H1 (cell line): ENCODE measurements around the gene CAMK2G. TPM values are rescaled to one million over a fixed set of nuclear protein-coding genes. Genes with fewer than 3 reads are reported as not detected.

Experiments used
- CTCF ChIA-PET: fragments of 300-600 bp; sonication (Branson Sonifier 250); formaldehyde crosslinking; loops from one replicate; lab custom pipeline; 2021; ENCODE audit not compliant: partially characterized antibody; lab: Charles Lee
- POLR2A ChIA-PET: fragments of 300-600 bp; sonication (Branson Sonifier 250); formaldehyde crosslinking; loops from one replicate; lab custom pipeline; 2021; ENCODE audit warnings: inconsistent platforms; ENCODE audit not compliant: partially characterized antibody; lab: Charles Lee
- DNase-seq, 2 experiments: peaks; one replicate each; pipeline versions ENCODE4 v3.0.0 to v3.0.0-alpha.2; 2010 to 2022; ENCODE audit warnings: low spot score in 2 of 2, low read depth in 1 of 2, mixed read lengths in 1 of 2
- FAIRE-seq: peaks from 2 replicates; lab custom pipeline; 2011; peaks lifted over from hg19 to GRCh38; lab: Jason Lieb, UNC
- H2AFZ ChIP-seq: 2 replicates; pipeline ENCODE4 v1.8.1; 2012; ENCODE audit warnings: low read length, inconsistent platforms
- H2AK5ac ChIP-seq: 2 replicates; pipeline ENCODE4 v1.6.1; 2013; ENCODE audit warnings: low read depth, low read length
- H2BK120ac ChIP-seq: replicated peaks from 2 replicates; pipeline ENCODE3; 2013; ENCODE audit warnings: low read depth, low read length, inconsistent platforms
- H2BK12ac ChIP-seq: 2 replicates; pipeline ENCODE4 v1.6.1; 2013; ENCODE audit warnings: low read depth, low read length
- H2BK15ac ChIP-seq: 2 replicates; pipeline ENCODE4 v1.6.1; 2013; ENCODE audit warnings: low read length
- H2BK20ac ChIP-seq: 2 replicates; pipeline ENCODE4 v1.6.1; 2013; ENCODE audit warnings: low read length
- H2BK5ac ChIP-seq: 2 replicates; pipeline ENCODE4 v1.6.1; 2013; ENCODE audit warnings: low read depth, low read length
- H3K14ac ChIP-seq: 2 replicates; pipeline ENCODE4 v1.6.1; 2013; ENCODE audit warnings: inconsistent platforms; ENCODE audit not compliant: insufficient read length
- H3K18ac ChIP-seq: 2 replicates; pipeline ENCODE4 v1.6.1; 2013; ENCODE audit warnings: low read length; ENCODE audit errors: extremely low read depth
- H3K23ac ChIP-seq: 2 replicates; pipeline ENCODE4 v1.6.1; 2013; ENCODE audit warnings: inconsistent platforms; ENCODE audit not compliant: insufficient read length
- H3K23me2 ChIP-seq: 2 replicates; pipeline ENCODE4 v1.6.1; 2013; ENCODE audit warnings: low read depth, low read length
- H3K27ac ChIP-seq: 2 replicates; pipeline ENCODE4 v1.6.1; 2011; ENCODE audit warnings: low read depth, low read length, inconsistent platforms
- H3K27me3 ChIP-seq, 4 experiments: replicated peaks in 1 of 4; 1 replicate in 1 of 4; 2 replicates in 3 of 4; pipeline versions ENCODE4 v1.6.1 to v1.8.1; 2011 to 2013; ENCODE audit warnings: low read length in 3 of 4, mild to moderate bottlenecking in 3 of 4, inconsistent platforms in 2 of 4, mixed read lengths in 2 of 4, moderate library complexity in 1 of 4; ENCODE audit not compliant: control insufficient read depth in 3 of 4, insufficient read depth in 3 of 4; ENCODE audit errors: extremely low read depth in 1 of 4
- H3K36me3 ChIP-seq, 4 experiments: 2 replicates each; pipeline versions ENCODE4 v1.6.1 to v1.8.1; 2011 to 2013; ENCODE audit warnings: mild to moderate bottlenecking in 4 of 4, low read length in 3 of 4, moderate library complexity in 2 of 4, control low read depth in 1 of 4, inconsistent platforms in 1 of 4; ENCODE audit not compliant: insufficient read depth in 4 of 4, control insufficient read depth in 2 of 4
- H3K4ac ChIP-seq: replicated peaks from 2 replicates; pipeline ENCODE3; 2013; ENCODE audit warnings: low read length, low read depth, mixed read lengths, inconsistent platforms; ENCODE audit not compliant: insufficient read length
- H3K4me1 ChIP-seq, 4 experiments: replicated peaks in 1 of 4; 1 replicate in 1 of 4; 2 replicates in 3 of 4; pipeline versions ENCODE4 v1.6.1 to v1.8.1; 2011 to 2013; ENCODE audit warnings: low read length in 3 of 4, inconsistent platforms in 2 of 4, mixed read lengths in 1 of 4; ENCODE audit not compliant: insufficient read depth in 4 of 4, control insufficient read depth in 3 of 4
- H3K4me2 ChIP-seq, 2 experiments: 2 replicates each; pipeline versions ENCODE4 v1.6.1 to v1.8.1; 2011 to 2013; ENCODE audit warnings: low read depth in 2 of 2, low read length in 2 of 2, control low read depth in 1 of 2, inconsistent platforms in 1 of 2, mild to moderate bottlenecking in 1 of 2; ENCODE audit not compliant: insufficient read depth in 1 of 2
- H3K4me3 ChIP-seq, 4 experiments: fragments of 200-600, 300-600 bp in 1 of 4; sonication (generic), shearing (Covaris generic), sonication (Bioruptor Twin) in 1 of 4; 2 replicates each; pipeline versions ENCODE4 v1.5.1 to v1.8.1; 2011 to 2016; ENCODE audit warnings: low read length in 4 of 4, low read depth in 3 of 4, control low read depth in 2 of 4, inconsistent platforms in 2 of 4, mild to moderate bottlenecking in 2 of 4, mixed read lengths in 1 of 4, moderate library complexity in 1 of 4; ENCODE audit not compliant: insufficient read depth in 2 of 4; ENCODE audit errors: extremely low read depth in 1 of 4
- H3K56ac ChIP-seq: replicated peaks from 2 replicates; pipeline ENCODE3; 2013; ENCODE audit warnings: low read depth, mild to moderate bottlenecking, mixed read lengths, low read length, inconsistent platforms; ENCODE audit not compliant: insufficient read length
- H3K79me1 ChIP-seq: 2 replicates; pipeline ENCODE4 v1.6.1; 2013; ENCODE audit warnings: low read depth, low read length, control low read depth
- H3K79me2 ChIP-seq, 2 experiments: 2 replicates each; pipeline versions ENCODE4 v1.6.1 to v1.8.1; 2012 to 2013; ENCODE audit warnings: low read length in 2 of 2, mild to moderate bottlenecking in 2 of 2, inconsistent platforms in 1 of 2; ENCODE audit not compliant: insufficient read depth in 2 of 2, control insufficient read depth in 1 of 2
- H3K9ac ChIP-seq, 4 experiments: replicated peaks in 1 of 4; 1 replicate in 1 of 4; 2 replicates in 3 of 4; pipeline versions ENCODE4 v1.6.1 to v1.8.1; 2011 to 2013; ENCODE audit warnings: low read depth in 3 of 4, low read length in 3 of 4, control low read depth in 2 of 4, mild to moderate bottlenecking in 2 of 4, moderate library complexity in 2 of 4, inconsistent platforms in 1 of 4; ENCODE audit errors: extremely low read depth in 1 of 4
- H3K9me3 ChIP-seq, 2 experiments: 2 replicates each; pipeline versions ENCODE4 v1.6.1 to v1.8.1; 2012 to 2013; ENCODE audit warnings: mild to moderate bottlenecking in 2 of 2, moderate library complexity in 2 of 2, control low read depth in 1 of 2, inconsistent platforms in 1 of 2, low read depth in 1 of 2, low read length in 1 of 2, mixed read lengths in 1 of 2; ENCODE audit not compliant: insufficient read depth in 2 of 2
- H4K20me1 ChIP-seq, 2 experiments: replicated peaks in 1 of 2; 2 replicates each; pipeline versions ENCODE3 to v1.8.1; 2011 to 2013; ENCODE audit warnings: inconsistent platforms in 2 of 2, low read length in 2 of 2, mild to moderate bottlenecking in 1 of 2; ENCODE audit not compliant: insufficient read depth in 2 of 2, control insufficient read depth in 1 of 2
- H4K5ac ChIP-seq: 2 replicates; pipeline ENCODE4 v1.6.1; 2013; ENCODE audit warnings: low read length, low read depth, mixed read lengths, inconsistent platforms; ENCODE audit not compliant: insufficient read length
- H4K8ac ChIP-seq: 2 replicates; pipeline ENCODE4 v1.8.0; 2013; ENCODE audit warnings: mild to moderate bottlenecking, moderate library complexity, low read length, inconsistent platforms; ENCODE audit not compliant: insufficient read depth; ENCODE audit errors: extremely low read depth
- H4K91ac ChIP-seq: replicated peaks from 2 replicates; pipeline ENCODE3; 2013; ENCODE audit warnings: low read length, mixed read lengths, inconsistent platforms; ENCODE audit not compliant: insufficient read length
- ASH2L ChIP-seq: fragments of 200-600, 300-600 bp; sonication (generic); IDR thresholded peaks from one replicate; pipeline ENCODE4 v1.7.1; 2017; ENCODE audit warnings: low read length
- BCL11A ChIP-seq, 2 experiments: IDR thresholded peaks; one replicate each; pipeline ENCODE4 v1.6.1; 2011; ENCODE audit warnings: low read depth in 2 of 2, low read length in 2 of 2, mild to moderate bottlenecking in 2 of 2
- CBX8 ChIP-seq: fragments of 300-800, 300-1000 bp; sonication (generic); IDR thresholded peaks from 2 replicates; pipeline ENCODE4 v1.7.1; 2016; ENCODE audit warnings: low read depth, low read length, borderline replicate concordance
- CREB1 ChIP-seq: IDR thresholded peaks from 2 replicates; pipeline ENCODE4 v1.6.1; 2012; ENCODE audit warnings: inconsistent platforms
- CTBP2 ChIP-seq: IDR thresholded peaks from 2 replicates; pipeline ENCODE4 v1.7.0; 2011; ENCODE audit warnings: borderline replicate concordance, mild to moderate bottlenecking, moderate library complexity, mixed read lengths, low read length; ENCODE audit not compliant: insufficient read depth, insufficient read length
- EP300 ChIP-seq, 2 experiments: IDR thresholded peaks; 1 replicate in 1 of 2; 2 replicates in 1 of 2; pipeline ENCODE4 v1.6.1; 2011 to 2012; ENCODE audit warnings: low read depth in 2 of 2, low read length in 2 of 2, mild to moderate bottlenecking in 2 of 2, borderline replicate concordance in 1 of 2, inconsistent platforms in 1 of 2, moderate library complexity in 1 of 2
- GABPA ChIP-seq: IDR thresholded peaks from 2 replicates; pipeline ENCODE4 v1.6.1; 2011; ENCODE audit warnings: mild to moderate bottlenecking, low read length, moderate library complexity, borderline replicate concordance; ENCODE audit not compliant: insufficient read depth
- JUND ChIP-seq: IDR thresholded peaks from 2 replicates; pipeline ENCODE4 v1.6.1; 2011; ENCODE audit warnings: mild to moderate bottlenecking, improper control_type of control experiment, low read length
- NRF1 ChIP-seq: IDR thresholded peaks from 2 replicates; pipeline ENCODE4 v1.6.1; 2011; ENCODE audit warnings: mild to moderate bottlenecking, low read depth, low read length, improper control_type of control experiment
- POLR2A ChIP-seq, 2 experiments: IDR thresholded peaks; 1 replicate in 1 of 2; 2 replicates in 1 of 2; pipeline ENCODE4 v1.6.1; 2011; ENCODE audit warnings: low read depth in 2 of 2, low read length in 2 of 2, mild to moderate bottlenecking in 2 of 2; ENCODE audit errors: control extremely low read depth in 1 of 2
- RNF2 ChIP-seq: fragments of 200-900, 300-1000 bp; sonication (generic); IDR thresholded peaks from 2 replicates; pipeline ENCODE4 v1.7.1; 2016; ENCODE audit warnings: borderline replicate concordance, low read depth, mild to moderate bottlenecking, antibody characterized with exemption, low read length; ENCODE audit not compliant: poor library complexity, severe bottlenecking; ENCODE audit errors: missing control alignments
- SAP30 ChIP-seq: fragments of 300-600 bp; sonication (generic); IDR thresholded peaks from 2 replicates; pipeline ENCODE4 v1.7.1; 2012; ENCODE audit warnings: low read length, moderate library complexity, mild to moderate bottlenecking, inconsistent platforms; ENCODE audit not compliant: insufficient read depth, insufficient replicate concordance
- SIN3A ChIP-seq, 2 experiments: IDR thresholded peaks in 1 of 2; conservative IDR thresholded peaks in 1 of 2; 2 replicates each; pipeline ENCODE4 v1.6.1; 2011 to 2012; ENCODE audit warnings: low read length in 2 of 2, improper control_type of control experiment in 1 of 2, low read depth in 1 of 2, mild to moderate bottlenecking in 1 of 2
- SRF ChIP-seq: IDR thresholded peaks from 2 replicates; pipeline ENCODE4 v1.6.1; 2011; ENCODE audit warnings: mild to moderate bottlenecking, low read depth, low read length, moderate library complexity
- WGBS, 2 experiments: shearing (Covaris generic) in 1 of 2; methylation state at CpG; one replicate each; pipeline versions ENCODE4 v1.1.6 to v1.1.7; 2013 to 2015; ENCODE audit warnings: low lambda C conversion rate in 2 of 2, mixed read lengths in 2 of 2, inconsistent platforms in 1 of 2, low coverage in 1 of 2, missing lambda C conversion rate in 1 of 2; ENCODE audit not compliant: insufficient replicate concordance in 2 of 2, insufficient coverage in 1 of 2, insufficient read length in 1 of 2; ENCODE audit errors: extremely low coverage in 1 of 2, missing lambda C conversion rate in 1 of 2; 5-methylcytosine and 5-hydroxymethylcytosine counted together
- polyA plus RNA-seq, 7 experiments: library from polyadenylated mRNA; depleted of rRNA in 3 of 7; stranded (reverse) in 5 of 7; unstranded in 2 of 7; fragments of >200 nt in 5 of 7; fragments of 200-250 nt in 2 of 7; gene quantifications; 1 replicate in 5 of 7; 2 replicates in 1 of 7; 4 replicates in 1 of 7; pipeline versions ENCODE4 v1.2.1 to v1.2.3, GENCODE V29; 2011 to 2013; ENCODE audit warnings: missing spikeins in 2 of 7, mixed read lengths in 2 of 7
- total RNA-seq: library from RNA; stranded (reverse); fragmentation: NEBNext Ultra II Directional; extraction: Animal tissue kit (Norgen Biotek cat#: 25700); gene quantifications from 2 replicates; pipeline ENCODE4 v1.2.1, GENCODE V29; 2021

CAMK2G gene
- total and polyA plus RNA-seq, 2 of the 8 experiments (the other 6 are each of a cell fraction or from before 2014, with no cell fraction given) = 28.9 to 31.7 TPM

GRCh38 chr10:73893426-73893825, 19.1 kb upstream of the CAMK2G start:
- Histone ChIP-seq H3K27ac (no peak overlapping the region), H3K23me2 (no peaks in the 10 kb centered on the region), H2BK120ac (no peak overlapping the region), H3K4me1 (peaks cover 0 to 5% (median 2%) of the 10 kb centered on the region in 4 experiments; a peak in 4 of 7 replicates), H2AFZ (no peak overlapping the region), H3K79me1 (no peaks in the 10 kb centered on the region), H4K8ac (no peak overlapping the region), H3K9me3 (no peaks in the 10 kb centered on the region), H4K5ac (no peak overlapping the region), H2BK20ac (no peak overlapping the region), H2BK15ac (no peak overlapping the region), H2BK5ac (no peak overlapping the region), H3K18ac (no peak overlapping the region), H3K56ac (no peak overlapping the region), H3K9ac (no peak overlapping the region), H4K91ac (no peak overlapping the region), H3K23ac (no peak overlapping the region), H3K79me2 (no peaks in the 10 kb centered on the region), H3K4ac (no peak overlapping the region), H3K4me3 (no peak overlapping the region), H3K27me3 (no peaks in the 10 kb centered on the region), H3K14ac (no peak overlapping the region), H2AK5ac (no peak overlapping the region), H3K4me2 (no peak overlapping the region), H4K20me1 (no peaks in the 10 kb centered on the region), H2BK12ac (no peak overlapping the region), H3K36me3 (no peaks in the 10 kb centered on the region)
- POLR2A ChIA-PET = interaction anchor here (0.9 to 1.9 kb wide), 4 partner anchors 23 to 106 kb away, joined by 3 to 5 read pairs (median 3); no protein-coding TSS in a partner anchor
- WGBS, 2 experiments = 79% methylated on average over 8 of the region's 8 CpGs; no CpG with 5 or more reads in 1 of the 2 experiments
- FAIRE-seq (no peak), DNase-seq (no peak)
- CTCF ChIA-PET = interaction anchor here (0.7 to 27.0 kb wide), 6 partner anchors 9 to 207 kb away, joined by 3 to 681 read pairs (median 4); no protein-coding TSS in a partner anchor
- TF ChIP-seq JUND (no peak), BCL11A (IDR thresholded peaks at IDR 0.05; ENCODE audit: low read depth in 2 of 2, low read length in 2 of 2) (no peak), EP300 (IDR thresholded peaks at IDR 0.05; ENCODE audit: borderline replicate concordance in 1 of 2, low read depth in 2 of 2, low read length in 2 of 2) (no peak), NRF1 (no peak), CREB1 (no peak), SRF (no peak), CTBP2 (no peak), ASH2L (no peak), SIN3A (conservative IDR thresholded peaks at IDR 0.05 in 1 of 2, IDR thresholded peaks at IDR 0.05 in 1 of 2; ENCODE audit: low read depth in 1 of 2, low read length in 2 of 2) (no peak), SAP30 (no peak), GABPA (no peak), CBX8 (no peak), RNF2 (no peak), POLR2A (IDR thresholded peaks at IDR 0.05; ENCODE audit: control extremely low read depth in 1 of 2, low read depth in 2 of 2, low read length in 2 of 2) (no peak)
